Measurements from ENCODE around the gene CDKN2B. TPM values are rescaled to one million over a fixed set of nuclear protein-coding genes. Genes with fewer than 3 reads are reported as not detected.

Gene CDKN2B
- total and polyA plus RNA-seq, 2 of the 4 experiments (the other 2 are of a cell fraction), result 3.6 to 8.2 TPM

DNA sequence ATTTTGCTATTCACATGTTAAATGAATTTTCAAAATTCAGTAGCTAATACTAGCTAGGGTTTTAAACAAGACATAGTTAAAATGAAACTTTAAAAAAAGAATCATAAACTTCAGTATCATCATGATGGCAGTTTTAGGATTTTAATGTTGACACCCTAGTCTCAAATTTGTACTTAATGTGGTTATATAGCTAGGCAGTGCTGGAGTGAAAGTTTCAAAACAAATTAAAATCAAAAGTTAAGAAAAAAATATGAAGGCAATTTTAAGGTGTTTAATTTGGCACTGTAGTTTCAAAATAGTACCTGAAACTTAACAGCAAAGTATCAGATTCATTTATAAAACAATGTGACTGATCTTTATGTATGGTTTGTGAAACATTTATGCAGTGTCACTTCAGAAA, 19.3 kb upstream of the CDKN2B start:
- dilution Hi-C loops (cut with HindIII; ENCODE audit: low sequenced_read_pairs, unreplicated experiment) (no loop called here), in situ Hi-C loops (cut with MboI; ENCODE audit: low sequenced_read_pairs) (no loop called here), intact Hi-C loops (cut with micrococcal nuclease) (no loop called here)
- no peaks in the 10 kb centered on the region for H4K20me1 ChIP-seq (ENCODE audit: insufficient read depth, low read length)
- H3K9me3 ChIP-seq (ENCODE audit: control insufficient read depth, insufficient read depth, low read length), result no peaks in the 10 kb centered on the region
- 0 out of 2 replicates have a peak, but pooled peaks cover 1% of the 10 kb centered on the region for H3K36me3 ChIP-seq (ENCODE audit: control insufficient read depth, insufficient read depth, low read length)
- no peak for ATAC-seq (ENCODE audit: low read depth)
- no peak overlapping the region for H3K4me3 ChIP-seq (ENCODE audit: insufficient read depth, low read depth, low read length)
- no TSS peak for BruUV-seq (replicated peaks)
- H2AK9ac ChIP-seq (replicated peaks; ENCODE audit: low read depth, low read length, poor library complexity), result no peak overlapping the region
- DNase-seq, result no peak
- H2BK15ac ChIP-seq (ENCODE audit: low read depth, low read length), result no peak overlapping the region
- H3K4me2 ChIP-seq (ENCODE audit: low read depth, low read length), result no peak overlapping the region
- H3K9me1 ChIP-seq (ENCODE audit: insufficient read depth, low read length), result peaks cover 2% of the 10 kb centered on the region
- TF ChIP-seq RFX5 (IDR thresholded peaks at IDR 0.05; ENCODE audit: low read depth, low read length) (no peak), FOS (IDR thresholded peaks at IDR 0.05; ENCODE audit: low read depth, low read length) (no peak), BHLHE40 (IDR thresholded peaks at IDR 0.05; ENCODE audit: low read depth, low read length) (no peak), ELK1 (IDR thresholded peaks at IDR 0.05; ENCODE audit: borderline replicate concordance, low read depth, low read length) (no peak), CTCF (conservative IDR thresholded peaks at IDR 0.05; ENCODE audit: low read depth, low read length) (no peak), MAFK (IDR thresholded peaks at IDR 0.05; ENCODE audit: low read depth, low read length) (no peak)
- H3K56ac ChIP-seq (ENCODE audit: extremely low read depth, insufficient read depth, low read length), result no peak overlapping the region
- no peak overlapping the region for H3K27ac ChIP-seq (ENCODE audit: insufficient read depth, low read length)
- no peaks in the 10 kb centered on the region for H3K27me3 ChIP-seq (ENCODE audit: control insufficient read depth, insufficient read depth, low read length)
- H3K14ac ChIP-seq (replicated peaks; ENCODE audit: low read depth, low read length), result no peak overlapping the region
- H3K23ac ChIP-seq (ENCODE audit: low read depth, low read length), result no peak overlapping the region
- no peak overlapping the region for H2AFZ ChIP-seq (replicated peaks; ENCODE audit: low read length, poor library complexity)
- no peak overlapping the region for H4K5ac ChIP-seq (ENCODE audit: low read depth, low read length)
- no peak overlapping the region for H3K9ac ChIP-seq (ENCODE audit: low read depth, low read length)
- H4K91ac ChIP-seq (ENCODE audit: insufficient read depth, low read depth, low read length), result no peak overlapping the region
- H3K4ac ChIP-seq (ENCODE audit: low read depth, low read length), result no peak overlapping the region
- H2BK20ac ChIP-seq (ENCODE audit: low read depth, low read length), result no peak overlapping the region
- H2BK5ac ChIP-seq (ENCODE audit: low read depth, low read length, poor library complexity, severe bottlenecking), result no peak overlapping the region
- H2AK5ac ChIP-seq (ENCODE audit: low read depth, low read length), result no peak overlapping the region
- no peak overlapping the region for H2BK120ac ChIP-seq (ENCODE audit: low read depth, low read length)
- no peak overlapping the region for H3K18ac ChIP-seq (ENCODE audit: low read depth, low read length)
- ChIA-PET POLR2A (ENCODE audit: unreplicated experiment) (no interaction called here), CTCF (no interaction called here)
- 0 out of 4 replicates have a peak, but pooled peaks cover 0 to 4% of the 10 kb centered on the region in 2 experiments for H3K79me1 ChIP-seq (ENCODE audit: low read depth in 1 of 2, low read length in 2 of 2)
- H3K4me1 ChIP-seq (ENCODE audit: control insufficient read depth, insufficient read depth, low read length), result peaks cover 3% of the 10 kb centered on the region; the same call in 1 of the 2 replicates
- H4K8ac ChIP-seq (ENCODE audit: low read depth in 2 of 2, low read length in 2 of 2), result no peak overlapping the region

Data from IMR-90 (cell line).